Pancreas (tissue), 10 donors: Measurements from ENCODE around the gene MUC2. TPM values are rescaled to one million over a fixed set of nuclear protein-coding genes. Genes with fewer than 3 reads are reported as not detected.

Experiments used
- ATAC-seq, 4 donors: fragments of 200-7000 bp; cut with Tn5 transposase; one replicate each; pipeline versions ENCODE4 v1.8.0 to v1.9.1; 2020; ENCODE audit warnings: mild to moderate bottlenecking in 4 of 4, moderate library complexity in 4 of 4
- DNase-seq, 6 donors: peaks; one replicate each; pipeline ENCODE4 v3.0.0-alpha.2; 2020
- FAIRE-seq: peaks from 2 replicates; lab custom pipeline; 2012; peaks lifted over from hg19 to GRCh38; lab: Jason Lieb, UNC
- H3K27ac ChIP-seq, 4 donors: fragments of 200-600 bp; sonication (generic); 1 replicate in 3 of 4; 2 replicates in 1 of 4; pipeline versions ENCODE4 v1.5.0 to v1.8.0; 2020
- H3K27me3 ChIP-seq, 4 donors: fragments of 200-600 bp; one replicate each; pipeline ENCODE4 v1.8.0; 2021
- H3K36me3 ChIP-seq, 3 donors: fragments of 200-600 bp; sonication (generic) in 1 of 3; one replicate each; pipeline versions ENCODE4 v1.5.0 to v1.8.0; 2020 to 2021
- H3K4me1 ChIP-seq, 3 donors: fragments of 200-600 bp; one replicate each; pipeline ENCODE4 v1.8.0; 2021
- H3K4me3 ChIP-seq, 4 donors: fragments of 200-600 bp; sonication (generic) in 2 of 4; one replicate each; pipeline versions ENCODE4 v1.5.0 to v1.8.0; 2020 to 2021
- H3K9me3 ChIP-seq, 4 donors: fragments of 200-600 bp; one replicate each; pipeline ENCODE4 v1.8.0; 2021
- WGBS, 2 donors: extraction: QIAGEN DNeasy Blood & Tissue Kit; methylation state at CpG; one replicate each; pipeline ENCODE4 v1.1.7; 2013; 5-methylcytosine and 5-hydroxymethylcytosine counted together
- intact Hi-C, 3 donors: fragments of 100-400 bp; cut with DNase I; formaldehyde crosslinking; loops; one replicate each; pipeline versions ENCODE4 v1.11.1 to v1.14.2; 2022
- polyA plus RNA-seq, 2 donors: library from polyadenylated mRNA; stranded (reverse); fragments of 200-250 nt; gene quantifications; one replicate each; pipeline ENCODE4 v1.2.3, GENCODE V29; 2013
- total RNA-seq, 6 donors: library from RNA; stranded (reverse); fragmentation: NEBNext Ultra II Directional in 4 of 6; extraction: Animal tissue kit (Norgen Biotek cat#: 25700) in 4 of 6; gene quantifications; one replicate each; pipeline versions ENCODE4 v1.2.1 to v1.2.4, GENCODE V29; 2021 to 2023
- TF ChIP-seq, protein P1 (sequence below), 4 donors: fragments of 200-600 bp; sonication (generic) in 3 of 4; IDR thresholded peaks; one replicate each; pipeline versions ENCODE4 v1.5.0 to v1.8.0; 2021; ENCODE audit warnings: antibody characterized with exemption in 4 of 4
- donor health status: healthy with polysubstance abuse.
- donor health status: DM: no; HTN: no; CAD: no; lungs with moderate emphysema.
- donor health status: DM: no; HTN: no; CAD: no.
- donor health status: control.
- donor health status: control.
- donor health status: Bipolar disorder and iron deficiency.
- donor health status: DM: yes; HTN: yes; CAD: no.
- donor health status: DM: no; HTN: no; CAD: no.
- donor health status: DM: no; HTN: no; CAD: no.
- donor health status: DM: yes; HTN: yes; CAD: no.

The MUC2 gene
- total and polyA plus RNA-seq, 8 donors: 0.03 to 0.57 (median 0.04) TPM; not detected in 4

GRCh38 chr11:1082728-1083620, 8.3 kb downstream of the MUC2 start:
- Histone ChIP-seq H3K9me3 (no peaks in the 10 kb centered on the region), H3K4me1 (no peaks in the 10 kb centered on the region), H3K27ac (no peak overlapping the region), H3K27me3 (no peaks in the 10 kb centered on the region), H3K4me3 (no peak overlapping the region), H3K36me3 (no peaks in the 10 kb centered on the region)
- TF ChIP-seq, protein P1, sequence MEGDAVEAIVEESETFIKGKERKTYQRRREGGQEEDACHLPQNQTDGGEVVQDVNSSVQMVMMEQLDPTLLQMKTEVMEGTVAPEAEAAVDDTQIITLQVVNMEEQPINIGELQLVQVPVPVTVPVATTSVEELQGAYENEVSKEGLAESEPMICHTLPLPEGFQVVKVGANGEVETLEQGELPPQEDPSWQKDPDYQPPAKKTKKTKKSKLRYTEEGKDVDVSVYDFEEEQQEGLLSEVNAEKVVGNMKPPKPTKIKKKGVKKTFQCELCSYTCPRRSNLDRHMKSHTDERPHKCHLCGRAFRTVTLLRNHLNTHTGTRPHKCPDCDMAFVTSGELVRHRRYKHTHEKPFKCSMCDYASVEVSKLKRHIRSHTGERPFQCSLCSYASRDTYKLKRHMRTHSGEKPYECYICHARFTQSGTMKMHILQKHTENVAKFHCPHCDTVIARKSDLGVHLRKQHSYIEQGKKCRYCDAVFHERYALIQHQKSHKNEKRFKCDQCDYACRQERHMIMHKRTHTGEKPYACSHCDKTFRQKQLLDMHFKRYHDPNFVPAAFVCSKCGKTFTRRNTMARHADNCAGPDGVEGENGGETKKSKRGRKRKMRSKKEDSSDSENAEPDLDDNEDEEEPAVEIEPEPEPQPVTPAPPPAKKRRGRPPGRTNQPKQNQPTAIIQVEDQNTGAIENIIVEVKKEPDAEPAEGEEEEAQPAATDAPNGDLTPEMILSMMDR (IDR thresholded peaks at IDR 0.05): no peak
- peak in 1 of 6 donors; percentile 70 for DNase-seq
- intact Hi-C loops: no loop called here
- FAIRE-seq: no peak
- no peak for ATAC-seq
- 64 to 69% methylated on average over 32 to 33 of the region's 33 CpGs for WGBS, 2 donors

GRCh38 chr11:1083621-1084551, 9.2 kb downstream of the MUC2 start:
- Histone ChIP-seq H3K27me3 (no peaks in the 10 kb centered on the region), H3K36me3 (no peaks in the 10 kb centered on the region), H3K9me3 (no peaks in the 10 kb centered on the region), H3K4me1 (no peaks in the 10 kb centered on the region), H3K27ac (no peak overlapping the region), H3K4me3 (no peak overlapping the region)
- 62 to 71% methylated on average over 34 of the region's 34 CpGs for WGBS, 2 donors
- no peak for ATAC-seq
- intact Hi-C loops: no loop called here
- peak in 3 of 6 donors; percentile 40 to 69 (median 54) for DNase-seq
- no peak for FAIRE-seq
- TF ChIP-seq, protein P1 (IDR thresholded peaks at IDR 0.05): no peak

DNA sequence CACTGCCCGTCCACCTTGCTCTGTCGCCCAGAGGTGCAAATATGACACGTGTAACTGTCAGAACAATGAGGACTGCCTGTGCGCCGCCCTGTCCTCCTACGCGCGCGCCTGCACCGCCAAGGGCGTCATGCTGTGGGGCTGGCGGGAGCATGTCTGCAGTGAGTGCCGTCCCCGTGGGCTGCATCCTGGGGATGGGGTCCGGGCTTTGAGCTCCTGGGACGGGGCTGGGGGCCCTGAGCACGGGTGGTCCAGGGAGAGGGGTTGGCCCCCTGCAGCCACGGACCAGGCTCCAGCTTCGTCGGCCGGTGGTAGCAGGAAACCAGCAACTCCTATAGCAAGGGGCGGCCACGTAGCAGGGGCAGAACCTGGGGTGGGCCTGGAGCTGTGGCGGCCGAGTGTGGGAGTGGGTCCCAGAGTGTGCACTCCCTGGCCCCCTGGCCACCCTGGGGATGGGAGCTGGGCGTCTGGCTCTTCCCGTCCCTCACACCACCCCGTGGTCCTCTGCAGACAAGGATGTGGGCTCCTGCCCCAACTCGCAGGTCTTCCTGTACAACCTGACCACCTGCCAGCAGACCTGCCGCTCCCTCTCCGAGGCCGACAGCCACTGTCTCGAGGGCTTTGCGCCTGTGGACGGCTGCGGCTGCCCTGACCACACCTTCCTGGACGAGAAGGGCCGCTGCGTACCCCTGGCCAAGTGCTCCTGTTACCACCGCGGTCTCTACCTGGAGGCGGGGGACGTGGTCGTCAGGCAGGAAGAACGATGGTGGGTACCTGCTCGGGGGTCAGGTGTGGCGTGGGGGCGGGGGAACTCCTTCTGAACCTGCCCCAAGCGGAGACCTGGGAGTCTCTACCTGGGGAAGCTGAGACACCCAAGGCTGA, 10.1 kb downstream of the MUC2 start:
- ATAC-seq (peak in 1 of 4 donors; percentile 6), FAIRE-seq (no peak), DNase-seq (peak in 1 of 6 donors; percentile 66)
- H3K36me3 ChIP-seq: no peaks in the 10 kb centered on the region
- H3K4me1 ChIP-seq: no peaks in the 10 kb centered on the region
- H3K27me3 ChIP-seq: no peaks in the 10 kb centered on the region
- intact Hi-C loops: no loop called here
- WGBS, 2 donors: 60 to 66% methylated on average over 46 to 49 of the region's 49 CpGs
- no peak overlapping the region for H3K4me3 ChIP-seq
- H3K9me3 ChIP-seq: no peaks in the 10 kb centered on the region
- H3K27ac ChIP-seq: no peak overlapping the region
- TF ChIP-seq, protein P1 (IDR thresholded peaks at IDR 0.05): no peak

DNA sequence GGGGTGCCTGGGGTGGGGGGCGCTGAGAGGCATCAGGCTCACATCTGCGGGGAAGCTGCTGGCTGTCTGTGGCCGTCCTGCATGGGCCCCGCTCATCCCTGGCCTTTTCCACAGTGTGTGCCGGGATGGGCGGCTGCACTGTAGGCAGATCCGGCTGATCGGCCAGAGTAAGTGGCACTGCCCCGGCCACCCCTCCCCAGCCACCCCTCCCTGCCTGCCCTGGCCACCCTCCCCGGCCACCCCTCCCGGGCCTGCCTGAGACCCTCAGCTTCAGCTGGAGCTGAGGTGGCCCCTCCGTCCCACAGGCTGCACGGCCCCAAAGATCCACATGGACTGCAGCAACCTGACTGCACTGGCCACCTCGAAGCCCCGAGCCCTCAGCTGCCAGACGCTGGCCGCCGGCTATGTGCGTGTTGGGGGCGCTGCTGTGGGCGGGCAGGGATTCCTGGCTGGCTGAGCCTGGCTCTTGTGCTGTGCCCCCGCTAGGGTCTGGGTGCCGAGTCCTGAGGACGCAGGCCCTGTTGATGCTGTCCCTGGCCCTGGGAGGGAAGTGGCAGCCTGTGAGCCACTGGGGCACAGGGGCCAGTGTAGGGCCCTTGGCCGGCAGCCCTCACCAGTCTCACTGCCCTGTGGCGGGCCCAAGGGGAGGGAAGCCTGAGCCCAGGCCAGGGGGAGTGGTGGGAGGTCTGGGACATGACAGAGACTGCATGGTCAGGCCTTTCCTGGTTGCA, 10.9 kb downstream of the MUC2 start:
- Histone ChIP-seq H3K4me3 (no peak overlapping the region), H3K27me3 (no peaks in the 10 kb centered on the region), H3K9me3 (no peaks in the 10 kb centered on the region), H3K36me3 (no peaks in the 10 kb centered on the region), H3K27ac (no peak overlapping the region), H3K4me1 (no peaks in the 10 kb centered on the region)
- WGBS, 2 donors: 81 to 87% methylated on average over 21 to 26 of the region's 26 CpGs
- FAIRE-seq (no peak), ATAC-seq (peak in 1 of 4 donors; percentile 23), DNase-seq (peak in 2 of 6 donors; percentile 54 to 65)
- intact Hi-C loops: no loop called here
- TF ChIP-seq, protein P1 (IDR thresholded peaks at IDR 0.05): no peak
